T-helper 2 cell treated with Interferon-gamma antibody and Interleukin-4, amounts not matched to agents 100 ng/mL and 5 ng/mL, for 36 hours (primary cell): ENCODE measurements around the gene NEFH. TPM values are rescaled to one million over a fixed set of nuclear protein-coding genes. Genes with fewer than 3 reads are reported as not detected.
"Not testable (repeated sequence)": the region's sequence is repeated elsewhere in the genome, so short reads cannot be mapped to it uniquely, and the experiment has no call there.

Source experiments
- intact Hi-C: fragments of 100-400 bp; cut with micrococcal nuclease; formaldehyde crosslinking; loops from one replicate; pipeline ENCODE4 v1.15.1; 2023
- total RNA-seq: library from RNA; stranded (reverse); gene quantifications from 2 replicates; pipeline ENCODE4 v1.2.3, GENCODE V29; 2022

NEFH gene, protein sequence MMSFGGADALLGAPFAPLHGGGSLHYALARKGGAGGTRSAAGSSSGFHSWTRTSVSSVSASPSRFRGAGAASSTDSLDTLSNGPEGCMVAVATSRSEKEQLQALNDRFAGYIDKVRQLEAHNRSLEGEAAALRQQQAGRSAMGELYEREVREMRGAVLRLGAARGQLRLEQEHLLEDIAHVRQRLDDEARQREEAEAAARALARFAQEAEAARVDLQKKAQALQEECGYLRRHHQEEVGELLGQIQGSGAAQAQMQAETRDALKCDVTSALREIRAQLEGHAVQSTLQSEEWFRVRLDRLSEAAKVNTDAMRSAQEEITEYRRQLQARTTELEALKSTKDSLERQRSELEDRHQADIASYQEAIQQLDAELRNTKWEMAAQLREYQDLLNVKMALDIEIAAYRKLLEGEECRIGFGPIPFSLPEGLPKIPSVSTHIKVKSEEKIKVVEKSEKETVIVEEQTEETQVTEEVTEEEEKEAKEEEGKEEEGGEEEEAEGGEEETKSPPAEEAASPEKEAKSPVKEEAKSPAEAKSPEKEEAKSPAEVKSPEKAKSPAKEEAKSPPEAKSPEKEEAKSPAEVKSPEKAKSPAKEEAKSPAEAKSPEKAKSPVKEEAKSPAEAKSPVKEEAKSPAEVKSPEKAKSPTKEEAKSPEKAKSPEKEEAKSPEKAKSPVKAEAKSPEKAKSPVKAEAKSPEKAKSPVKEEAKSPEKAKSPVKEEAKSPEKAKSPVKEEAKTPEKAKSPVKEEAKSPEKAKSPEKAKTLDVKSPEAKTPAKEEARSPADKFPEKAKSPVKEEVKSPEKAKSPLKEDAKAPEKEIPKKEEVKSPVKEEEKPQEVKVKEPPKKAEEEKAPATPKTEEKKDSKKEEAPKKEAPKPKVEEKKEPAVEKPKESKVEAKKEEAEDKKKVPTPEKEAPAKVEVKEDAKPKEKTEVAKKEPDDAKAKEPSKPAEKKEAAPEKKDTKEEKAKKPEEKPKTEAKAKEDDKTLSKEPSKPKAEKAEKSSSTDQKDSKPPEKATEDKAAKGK
- 3.9 and 4.5 TPM in 2 replicates for total RNA-seq

DNA sequence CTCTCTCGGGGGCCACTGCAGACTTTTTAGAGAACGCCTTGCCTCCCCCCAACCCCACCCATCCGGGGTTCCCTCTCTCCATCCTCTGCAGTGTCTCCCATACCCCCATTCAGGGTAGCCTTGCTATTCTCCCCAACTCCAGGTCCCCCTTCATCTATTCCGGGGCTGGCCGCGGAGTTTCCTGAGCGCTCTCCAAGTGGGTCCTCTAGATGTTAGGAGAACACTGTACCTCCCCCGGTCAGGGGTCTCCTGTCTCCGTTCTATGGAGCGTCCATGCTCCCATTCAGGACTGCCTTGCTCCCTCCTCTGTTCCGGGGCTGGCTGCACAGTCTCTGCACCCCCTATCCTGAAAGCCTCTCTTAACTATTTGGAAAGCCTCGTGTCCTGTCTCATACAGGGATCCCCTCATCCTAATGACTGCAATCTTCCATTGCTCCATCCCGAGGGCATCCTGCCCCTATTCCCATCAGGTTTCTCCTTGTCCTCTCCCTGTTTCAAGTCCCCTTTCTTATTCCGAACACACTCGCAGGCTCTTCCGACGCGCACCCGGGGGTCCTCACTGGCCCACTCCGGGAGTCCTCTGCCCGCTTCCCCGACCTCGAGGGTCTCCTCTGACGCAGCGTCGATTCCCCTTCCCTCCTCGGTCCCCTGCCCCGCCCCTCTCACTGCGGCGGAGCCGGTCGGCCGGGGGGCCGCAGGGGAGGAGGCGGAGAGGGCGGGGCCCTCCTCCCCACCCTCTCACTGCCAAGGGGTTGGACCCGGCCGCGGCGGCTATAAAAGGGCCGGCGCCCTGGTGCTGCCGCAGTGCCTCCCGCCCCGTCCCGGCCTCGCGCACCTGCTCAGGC is at the start of gene NEFH:
Gene NEFH, plus strand, starts transcription at position 802 of the 845 bp plus-strand sequence. CDS start 45 bp downstream, outside the sequence.
- intact Hi-C loops, result no loop called here

DNA sequence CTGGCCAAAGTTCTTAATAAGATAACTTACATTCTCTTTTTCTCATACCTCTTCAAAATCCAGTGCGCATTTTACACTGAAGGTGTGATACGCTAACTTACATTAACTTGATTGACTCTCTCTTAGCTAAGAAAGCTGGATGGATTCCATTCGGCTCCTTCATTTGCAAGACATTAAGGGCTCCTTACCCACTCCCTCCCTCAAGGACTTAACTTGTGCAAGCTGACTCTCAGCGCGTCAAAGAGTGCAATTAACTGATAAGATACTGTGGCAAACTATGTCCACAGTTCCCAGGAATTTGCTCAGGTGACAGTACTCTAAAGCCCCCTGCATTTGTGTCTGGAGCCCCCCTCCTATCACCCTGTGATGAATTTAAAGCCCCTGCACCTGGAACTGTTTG is 48.0 kb upstream of the NEFH start:
- intact Hi-C loops, result no loop called here

DNA sequence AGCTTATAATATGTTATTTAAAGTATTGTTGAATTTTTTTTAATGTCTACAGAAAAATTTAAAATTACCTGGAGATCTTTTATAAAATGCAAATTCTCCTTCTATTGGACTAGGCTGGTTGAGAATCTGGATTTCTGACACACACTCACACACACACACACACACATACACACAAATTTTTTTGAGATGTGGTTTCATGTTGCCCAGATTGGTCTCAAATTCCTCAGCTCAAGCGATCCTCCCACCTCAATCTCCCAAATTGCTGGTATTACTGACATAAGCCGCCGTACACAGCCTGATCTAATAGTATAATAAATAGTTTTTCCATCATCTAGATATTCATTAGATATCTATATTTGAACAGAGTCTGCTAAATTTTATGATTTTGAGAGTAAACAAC is 46.2 kb upstream of the NEFH start:
- intact Hi-C loops, result no loop called here

DNA sequence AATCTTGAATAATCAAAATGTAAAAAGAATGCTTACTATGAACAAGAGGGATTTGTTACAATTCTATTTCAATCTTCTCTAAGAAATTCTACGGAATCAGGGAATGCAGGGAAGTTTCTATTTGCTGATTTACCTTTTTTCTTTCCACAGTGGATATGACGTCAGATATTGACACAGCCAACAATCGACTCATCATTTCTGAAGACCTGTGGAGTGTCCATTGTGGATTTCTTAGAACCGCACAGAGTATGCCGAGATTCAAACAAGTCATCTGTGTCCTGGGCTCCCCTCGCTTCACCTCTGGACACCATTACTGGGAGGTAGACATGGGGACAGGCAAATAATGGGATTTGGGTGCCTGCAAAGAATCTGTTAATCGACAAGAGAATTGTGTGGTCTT is 45.7 kb upstream of the NEFH start:
- intact Hi-C loops, result no loop called here

DNA sequence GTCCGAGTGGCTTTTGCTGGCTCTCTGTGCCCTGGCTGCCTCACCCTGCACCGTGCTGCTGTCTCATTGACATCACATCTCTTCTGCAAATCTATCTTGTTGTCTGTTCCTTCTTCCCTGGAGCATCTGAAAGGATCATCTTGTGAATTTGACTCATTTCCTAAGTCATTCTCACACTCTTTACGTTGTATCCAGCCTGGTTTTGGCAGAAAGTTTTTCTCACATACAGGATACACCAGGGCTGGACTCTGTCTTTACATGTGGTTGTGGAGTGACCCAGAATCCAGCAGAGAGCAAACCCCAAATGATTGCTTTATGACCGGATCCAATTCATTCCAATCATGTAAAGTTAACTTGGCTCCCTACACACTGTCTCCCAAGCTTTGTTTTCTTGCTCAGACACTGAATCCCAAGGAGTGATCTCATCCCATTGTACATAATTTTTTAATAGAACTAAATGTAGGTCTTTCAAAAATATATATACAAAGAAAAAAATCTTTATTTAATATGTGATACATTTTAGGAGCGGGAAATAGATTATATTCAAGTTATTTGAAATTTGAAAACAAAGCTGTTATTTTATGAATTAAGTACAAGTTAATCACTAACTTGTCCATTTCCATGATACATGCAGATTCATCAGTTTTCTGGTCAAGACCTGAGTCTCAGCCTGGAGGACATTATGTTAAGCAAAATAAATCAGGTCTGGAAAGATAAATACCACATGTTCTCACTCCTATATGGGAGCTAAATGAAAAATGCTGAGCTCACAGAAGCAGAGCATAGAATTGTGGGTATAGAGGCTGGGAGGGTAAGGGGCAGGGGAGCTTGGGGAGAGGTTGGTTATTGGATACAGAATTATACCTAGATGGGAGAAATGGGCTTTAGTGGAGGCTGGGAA is 44.5 kb upstream of the NEFH start:
- intact Hi-C loops, result no loop called here

DNA sequence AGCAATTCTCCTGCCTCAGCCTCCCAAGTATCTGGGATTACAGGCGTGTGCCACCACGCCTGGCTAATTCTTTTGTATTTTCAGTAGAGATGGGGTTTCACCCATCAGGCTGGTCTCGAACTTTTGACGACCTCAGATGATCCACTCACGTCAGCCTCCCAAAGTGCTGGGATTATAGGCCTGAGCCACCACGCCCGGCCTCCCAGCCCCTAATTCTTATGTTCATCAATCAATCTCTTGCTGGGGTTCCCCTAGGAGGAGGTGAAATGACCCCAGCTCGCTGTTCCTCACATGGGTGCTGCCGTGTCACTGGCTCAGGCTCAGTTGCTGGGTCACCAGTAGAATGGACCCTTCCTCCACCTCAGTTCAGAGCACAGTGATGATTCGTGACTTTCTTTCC is 41.7 kb upstream of the NEFH start, which contains the start of gene RFPL1:
Gene RFPL1, plus strand, starts transcription at position 301 of the 400 bp plus-strand sequence.
- intact Hi-C loops, result not testable (repeated sequence)

DNA sequence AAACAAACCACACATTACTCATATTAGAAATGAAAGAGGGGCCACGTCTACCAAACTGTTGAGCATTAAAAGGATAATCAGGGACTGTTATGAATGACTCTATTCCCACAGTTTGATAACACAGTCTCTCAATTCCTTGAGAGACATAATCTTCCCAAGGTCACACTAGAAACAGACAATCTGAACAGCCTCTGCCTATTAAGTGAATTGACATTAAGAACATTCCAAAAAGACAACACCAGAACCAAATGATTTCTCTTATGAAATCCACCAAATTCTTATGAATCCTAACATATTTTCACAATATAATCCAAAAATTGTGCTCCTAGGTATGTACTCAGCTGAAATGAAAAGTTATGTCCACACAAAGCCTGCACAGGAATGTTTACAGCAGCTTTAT is 37.0 kb upstream of the NEFH start:
- intact Hi-C loops, result no loop called here

DNA sequence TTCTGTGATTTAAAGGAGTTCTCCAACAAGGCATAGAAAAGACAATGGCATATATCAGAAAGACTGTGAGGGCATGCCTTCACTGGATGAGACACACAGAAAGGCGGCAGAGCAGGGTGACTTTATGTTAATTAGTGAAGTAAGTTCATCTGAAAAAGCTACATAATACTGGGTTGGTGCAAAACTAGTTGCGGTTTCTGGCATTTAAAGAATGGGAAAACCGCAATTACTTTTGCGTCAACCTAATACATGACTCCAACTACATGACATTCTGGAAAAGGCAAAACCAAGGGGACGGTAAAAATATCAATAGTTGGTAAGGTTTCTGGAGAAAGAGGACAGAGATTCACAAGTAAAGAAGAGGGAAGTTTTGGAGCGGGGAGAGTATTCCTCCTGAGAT is 36.6 kb upstream of the NEFH start:
- intact Hi-C loops, result no loop called here

DNA sequence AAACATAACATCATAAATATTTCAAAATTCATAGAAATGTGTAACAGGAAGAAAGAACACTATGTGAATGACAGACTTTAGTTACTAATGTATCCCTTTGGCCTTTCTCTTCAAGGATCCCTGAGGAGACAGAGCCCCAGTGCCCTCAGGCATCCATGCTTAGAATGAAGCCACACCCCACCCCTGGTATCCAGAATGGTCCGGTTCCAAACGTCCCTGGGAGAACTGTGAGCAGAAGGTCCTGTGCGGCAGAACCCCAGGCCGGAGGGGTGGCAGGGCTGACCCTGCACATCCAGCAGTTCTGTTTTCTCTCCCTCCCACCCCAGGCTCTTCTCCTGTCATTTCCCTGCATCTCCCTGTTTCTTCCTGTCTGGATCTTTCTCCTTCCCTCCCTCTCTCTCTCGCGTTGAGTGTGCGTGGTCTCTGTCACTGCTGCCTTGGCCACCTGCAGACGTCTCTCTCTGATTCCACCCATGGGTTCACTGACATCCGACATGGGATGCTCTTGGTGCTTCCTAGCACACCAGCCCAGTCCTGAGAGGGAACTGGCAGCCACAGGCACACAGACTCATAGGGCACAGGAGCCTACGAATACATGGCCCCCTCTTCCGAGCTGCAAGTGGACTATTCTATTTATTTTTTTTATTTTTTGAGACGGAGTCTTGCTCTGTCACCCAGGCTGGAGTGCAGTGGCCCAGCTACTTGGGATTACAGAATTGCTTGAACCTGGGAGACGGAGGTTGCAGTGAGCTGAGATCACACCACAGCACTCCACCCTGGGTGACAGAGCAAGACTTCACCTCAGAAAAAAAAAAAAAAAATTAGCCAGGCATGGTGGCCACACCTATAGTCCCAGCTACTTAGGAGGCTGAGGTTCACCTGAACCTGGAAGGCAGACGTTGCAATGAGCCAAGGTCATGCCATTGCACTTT is 35.9 kb upstream of the NEFH start:
- intact Hi-C loops, result no loop called here

DNA sequence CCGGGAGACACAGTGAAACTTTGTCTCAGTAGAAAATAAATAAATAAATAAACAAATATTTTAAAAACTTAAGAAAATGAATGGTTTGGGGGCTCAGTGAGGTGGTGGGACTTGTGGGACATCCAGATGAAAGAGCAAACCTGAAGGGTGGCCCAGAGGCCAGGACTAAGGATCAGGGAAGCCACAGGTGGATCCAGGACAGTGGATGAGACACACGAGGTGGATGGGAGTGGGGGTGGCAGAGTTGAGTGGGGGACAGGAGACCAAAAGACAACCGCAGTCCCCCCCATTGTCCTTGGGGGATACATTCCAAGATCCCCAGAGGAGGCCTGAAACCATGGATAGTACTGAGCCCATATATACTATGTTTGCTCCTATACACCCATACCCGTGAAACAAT is 34.5 kb upstream of the NEFH start:
- intact Hi-C loops, result no loop called here

DNA sequence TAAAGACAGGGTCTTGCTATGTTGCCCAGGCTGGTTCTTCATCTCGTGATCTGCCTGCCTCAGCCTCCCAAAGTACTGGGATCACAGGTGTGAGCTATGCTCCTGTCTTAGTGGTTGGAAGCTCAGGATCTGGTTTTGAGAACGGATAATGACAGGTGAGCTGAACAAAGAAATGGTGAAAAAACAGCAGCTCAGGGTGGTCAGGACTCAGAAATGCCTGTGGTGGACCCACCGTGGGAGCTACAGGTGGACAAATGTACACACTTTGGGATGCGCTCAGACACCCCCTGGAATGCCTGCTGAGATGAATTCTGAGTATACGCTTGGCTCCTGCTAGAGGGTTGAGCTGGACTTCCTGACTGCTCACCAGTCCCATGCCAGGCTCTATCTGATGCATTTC is 32.1 kb upstream of the NEFH start:
- intact Hi-C loops, result no loop called here

DNA sequence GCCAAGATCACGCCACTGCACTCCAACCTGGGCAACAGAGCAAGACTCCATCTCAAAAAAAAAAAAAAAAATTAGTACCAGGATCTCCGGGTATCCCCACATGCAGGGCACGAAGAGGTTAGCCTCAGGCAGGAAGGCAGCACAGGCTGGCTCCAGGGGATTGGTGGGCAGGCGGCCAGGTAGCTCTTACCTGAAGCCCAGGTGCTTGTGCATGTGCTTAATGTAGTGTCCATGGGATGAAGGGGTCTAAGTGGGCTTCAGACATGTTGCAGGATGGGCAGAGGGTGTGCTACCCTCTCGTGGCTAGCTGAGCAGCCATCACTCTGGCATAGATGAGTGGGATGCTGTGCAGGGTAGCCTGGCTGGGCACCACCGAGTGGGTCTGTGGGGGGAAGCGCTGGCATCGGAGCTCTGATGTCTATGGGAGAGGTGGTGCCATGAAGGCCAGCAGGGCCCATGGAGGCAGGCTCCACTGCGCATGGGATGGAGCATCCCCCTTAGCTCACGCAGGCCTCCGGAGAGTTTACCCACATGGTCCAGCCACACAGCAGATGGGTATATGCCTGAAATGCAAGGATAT is 30.6 kb upstream of the NEFH start:
- intact Hi-C loops, result no loop called here

DNA sequence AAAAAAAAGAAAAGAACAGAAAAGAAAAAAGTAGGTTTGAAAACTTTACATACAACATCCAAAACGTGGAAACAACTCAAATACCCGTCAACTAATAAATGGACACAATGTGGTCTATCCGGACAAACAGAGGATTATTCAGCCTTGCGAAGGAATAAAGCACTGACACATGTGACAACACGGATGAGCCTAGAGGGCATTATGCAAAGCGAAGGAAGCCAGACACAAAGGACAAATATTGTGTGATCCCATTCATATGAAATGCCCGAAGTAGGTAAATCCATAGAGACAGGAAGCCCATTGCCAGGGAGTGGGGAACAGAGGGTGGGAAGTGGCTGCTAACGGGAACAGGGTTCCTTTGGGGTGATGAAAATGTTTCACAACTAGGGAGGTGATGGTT is 29.8 kb upstream of the NEFH start:
- intact Hi-C loops, result no loop called here

DNA sequence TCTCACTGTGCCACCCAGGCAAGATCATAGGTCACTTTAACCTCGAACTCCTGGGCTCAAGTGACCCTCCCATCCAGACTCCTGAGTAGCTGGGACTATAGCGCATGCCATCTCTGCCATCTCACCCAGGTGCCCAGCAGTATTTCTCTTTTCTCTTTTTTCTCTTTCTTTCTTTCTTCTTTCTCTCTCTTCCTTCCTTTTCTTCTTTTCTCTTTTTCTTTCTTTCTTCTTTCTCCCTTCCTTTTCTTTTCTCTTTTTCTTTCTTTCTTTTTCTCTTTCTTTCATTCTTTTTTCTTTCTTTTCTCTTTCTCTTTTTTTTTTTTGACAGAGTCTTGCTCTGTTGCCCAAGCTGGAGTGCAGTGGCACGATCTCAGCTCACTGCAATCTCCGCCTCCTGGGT is 28.2 kb upstream of the NEFH start:
- intact Hi-C loops, result no loop called here

DNA sequence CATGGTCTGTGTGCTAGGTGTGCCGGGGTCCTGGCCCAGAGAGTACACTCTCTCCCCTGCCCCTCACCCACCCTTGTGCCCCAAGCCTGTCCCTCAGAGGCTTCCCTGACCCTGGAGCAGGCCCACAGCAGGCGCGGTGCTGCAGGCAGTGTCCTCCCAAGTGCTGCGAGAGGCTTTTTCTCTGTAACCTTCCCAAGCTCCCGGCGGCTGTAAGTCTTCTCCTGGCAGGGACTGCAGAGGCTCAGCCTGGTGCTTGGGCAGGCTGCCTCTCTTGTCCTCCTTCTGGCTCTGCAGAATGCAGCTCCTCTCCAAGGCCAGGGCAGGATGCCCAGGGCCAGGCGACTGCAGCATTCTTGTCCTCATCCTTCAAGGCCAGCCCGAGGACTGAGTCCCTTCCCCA is 25.7 kb upstream of the NEFH start:
- intact Hi-C loops, result no loop called here

DNA sequence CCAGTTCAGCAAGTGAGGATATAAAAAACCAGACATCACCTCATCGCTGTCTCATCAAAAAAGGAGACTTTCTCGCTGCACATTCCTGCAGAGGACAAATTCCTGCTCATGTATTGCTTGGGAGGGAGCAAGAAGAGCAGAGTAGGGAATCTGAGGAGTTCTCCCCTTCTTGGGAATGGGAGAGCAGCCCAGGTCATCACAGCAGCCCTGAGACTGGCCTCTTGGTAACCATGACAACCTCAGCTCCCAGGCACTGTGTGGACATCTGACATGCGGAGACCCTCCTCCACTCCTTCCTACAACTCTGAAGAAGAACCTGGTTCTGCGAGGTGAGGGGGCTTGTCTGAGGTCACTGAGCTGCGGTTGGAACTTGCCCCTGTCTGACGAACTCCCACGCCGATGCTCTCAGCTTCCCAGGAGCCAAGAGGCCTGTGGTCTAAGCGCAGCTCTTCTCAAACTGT is 23.8 kb upstream of the NEFH start:
- intact Hi-C loops, result no loop called here

DNA sequence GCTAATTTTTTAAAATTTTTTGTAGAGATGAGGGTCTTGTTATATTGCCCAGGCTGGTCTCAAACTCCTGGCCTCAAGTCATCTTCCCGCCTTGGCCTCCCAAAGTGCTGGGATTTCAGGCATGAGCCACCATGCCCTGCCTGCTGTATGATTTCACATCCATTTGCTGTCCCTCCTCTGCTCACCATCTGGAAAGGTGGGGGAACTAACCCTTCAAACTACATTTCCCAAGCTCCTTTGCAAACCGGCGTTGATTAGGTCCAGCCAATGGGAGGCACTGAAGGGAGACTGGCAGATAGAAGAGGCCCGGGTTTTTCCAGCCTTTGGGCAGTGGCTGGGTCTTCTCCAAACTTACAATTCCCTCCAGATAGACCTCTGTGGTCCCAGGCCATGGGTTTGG is 22.3 kb upstream of the NEFH start:
- intact Hi-C loops, result no loop called here

DNA sequence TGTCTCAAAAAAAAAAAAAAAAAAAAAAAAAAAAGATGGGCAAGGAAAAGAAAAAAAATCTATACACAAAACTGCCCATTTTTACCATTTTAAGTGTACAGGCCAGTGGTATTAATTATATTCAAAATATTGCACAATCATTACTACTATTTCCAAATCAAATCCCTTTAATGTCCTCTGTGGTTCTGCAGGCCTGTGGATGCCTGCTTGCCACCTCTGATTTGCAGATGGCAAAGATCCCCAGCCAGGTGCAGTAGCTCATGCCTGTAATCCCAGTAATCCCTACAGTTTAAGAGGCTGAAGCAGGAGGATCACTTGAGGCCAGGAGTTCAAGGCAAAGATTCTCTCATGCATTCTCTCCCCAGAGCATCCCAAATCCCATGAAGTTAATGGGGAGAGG is 21.5 kb upstream of the NEFH start:
- intact Hi-C loops, result no loop called here

DNA sequence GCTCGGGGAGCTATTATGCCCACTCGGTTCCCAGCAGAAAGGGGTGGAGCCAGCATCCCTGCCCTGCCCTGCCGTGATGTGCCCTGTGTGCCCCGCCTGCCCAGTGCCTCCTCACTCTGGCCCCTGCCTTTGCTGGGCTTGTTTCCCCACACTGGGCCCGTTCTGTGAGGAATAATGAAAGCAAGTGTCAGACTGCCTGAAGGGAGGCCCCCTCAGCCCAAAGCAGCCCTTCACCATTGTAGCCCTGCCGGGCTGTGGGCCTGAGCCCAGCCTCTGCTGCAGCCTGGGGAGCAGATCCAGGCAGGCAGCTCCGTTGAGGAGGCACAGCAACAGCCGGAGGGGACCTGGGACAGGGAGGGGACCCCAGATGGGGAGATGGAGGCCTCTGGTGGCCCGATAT is 20.2 kb upstream of the NEFH start:
- intact Hi-C loops, result no loop called here
